ENCODE results near the gene PTPN23. TPM values are rescaled to one million over a fixed set of nuclear protein-coding genes. Genes with fewer than 3 reads are reported as not detected.
"Not testable (repeated sequence)": the region's sequence is repeated elsewhere in the genome, so short reads cannot be mapped to it uniquely, and the experiment has no call there.

PTPN23 gene
- polyA plus RNA-seq, 4 donors, result 10.3 to 34.3 (median 13.9) TPM

GRCh38 chr3:47440131-47440530 is 59.3 kb downstream of the PTPN23 start:
- Histone ChIP-seq H3K9me3 (ENCODE audit: control insufficient read depth in 2 of 2, insufficient read depth in 1 of 2, low read depth in 1 of 2, low read length in 1 of 2) (no peaks in the 10 kb centered on the region), H3K36me3 (ENCODE audit: control insufficient read depth in 3 of 3, insufficient read depth in 2 of 3, low read depth in 1 of 3, low read length in 3 of 3) (peaks cover 0 to 40% (median 11%) of the 10 kb centered on the region in 3 donors)
- FAIRE-seq, result no peak

GRCh38 chr3:47441796-47442551 is 61.2 kb downstream of the PTPN23 start:
- no peaks in the 10 kb centered on the region for H3K27me3 ChIP-seq (ENCODE audit: control insufficient read depth in 3 of 3, insufficient read depth in 3 of 3, low read length in 3 of 3)
- no peak overlapping the region for H3K4me3 ChIP-seq (ENCODE audit: low read depth in 1 of 3, low read length in 3 of 3)

More at GRCh38 chr3:47440131-47440530, 59.3 kb downstream of the PTPN23 start:
- Histone ChIP-seq H3K27ac (ENCODE audit: low read depth in 1 of 3, low read length in 2 of 3) (no peak overlapping the region), H3K4me1 (ENCODE audit: control insufficient read depth in 3 of 3, insufficient read depth in 2 of 3, low read depth in 1 of 3, low read length in 2 of 3) (peaks cover 0 to 39% (median 8%) of the 10 kb centered on the region in 3 donors), H3K4me3 (ENCODE audit: low read depth in 1 of 3, low read length in 3 of 3) (no peak overlapping the region), H3K27me3 (ENCODE audit: control insufficient read depth in 3 of 3, insufficient read depth in 3 of 3, low read length in 3 of 3) (no peaks in the 10 kb centered on the region)
- DNase-seq, result no peak

DNA sequence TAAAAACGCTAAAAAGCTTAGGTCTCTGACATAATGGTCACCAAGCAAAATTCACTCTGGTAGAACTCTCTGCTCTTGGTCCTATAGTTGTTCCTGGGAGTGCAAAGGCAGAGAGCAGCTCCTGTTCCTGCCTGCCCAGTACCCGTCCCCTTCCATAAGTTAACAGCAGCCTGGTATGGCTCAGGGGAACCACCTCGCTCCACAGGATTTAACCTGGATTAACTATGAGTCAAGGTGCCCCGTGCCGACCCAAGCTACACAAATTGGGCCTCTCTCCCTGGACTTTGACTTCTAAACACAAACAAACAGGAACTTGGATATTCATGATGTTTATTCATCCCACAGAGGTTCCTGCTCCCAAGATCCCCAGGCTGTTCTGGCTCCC is 62.8 kb downstream of the PTPN23 start:
- peaks cover 0 to 2% of the 10 kb centered on the region in 2 donors for H3K9me3 ChIP-seq (ENCODE audit: control insufficient read depth in 2 of 2, insufficient read depth in 1 of 2, low read depth in 1 of 2, low read length in 1 of 2)
- peak overlapping the region; percentile 90 to 96 (median 91) for H3K27ac ChIP-seq (ENCODE audit: low read depth in 1 of 3, low read length in 2 of 3)

More at GRCh38 chr3:47441796-47442551, 61.2 kb downstream of the PTPN23 start:
- FAIRE-seq, result no peak
- Histone ChIP-seq H3K9me3 (ENCODE audit: control insufficient read depth in 2 of 2, insufficient read depth in 1 of 2, low read depth in 1 of 2, low read length in 1 of 2) (no peaks in the 10 kb centered on the region), H3K27ac (ENCODE audit: low read depth in 1 of 3, low read length in 2 of 3) (peak overlapping the region; percentile 84 to 96 (median 91)), H3K4me1 (ENCODE audit: control insufficient read depth in 3 of 3, insufficient read depth in 2 of 3, low read depth in 1 of 3, low read length in 2 of 3) (peaks cover 0 to 33% (median 8%) of the 10 kb centered on the region in 3 donors), H3K36me3 (ENCODE audit: control insufficient read depth in 3 of 3, insufficient read depth in 2 of 3, low read depth in 1 of 3, low read length in 3 of 3) (peaks cover 0 to 33% (median 11%) of the 10 kb centered on the region in 3 donors)
- 11 to 64% (median 46%) methylated on average over 4 of the region's 4 CpGs for WGBS, 3 donors
- DNase-seq, result peak; percentile 88 to 98

GRCh38 chr3:47444103-47444502 is 63.3 kb downstream of the PTPN23 start:
- Histone ChIP-seq H3K36me3 (ENCODE audit: control insufficient read depth in 3 of 3, insufficient read depth in 2 of 3, low read depth in 1 of 3, low read length in 3 of 3) (peaks cover 0 to 27% (median 9%) of the 10 kb centered on the region in 3 donors), H3K9me3 (ENCODE audit: control insufficient read depth in 2 of 2, insufficient read depth in 1 of 2, low read depth in 1 of 2, low read length in 1 of 2) (peaks cover 0 to 2% of the 10 kb centered on the region in 2 donors), H3K27me3 (ENCODE audit: control insufficient read depth in 3 of 3, insufficient read depth in 3 of 3, low read length in 3 of 3) (no peaks in the 10 kb centered on the region), H3K27ac (ENCODE audit: low read depth in 1 of 3, low read length in 2 of 3) (peak overlapping the region; percentile 46 to 96 (median 91)), H3K4me1 (ENCODE audit: control insufficient read depth in 3 of 3, insufficient read depth in 2 of 3, low read depth in 1 of 3, low read length in 2 of 3) (peaks cover 2 to 33% (median 8%) of the 10 kb centered on the region in 3 donors), H3K4me3 (ENCODE audit: low read depth in 1 of 3, low read length in 3 of 3) (no peak overlapping the region)
- DNase-seq (no peak), FAIRE-seq (no peak)
- 84 to 91% (median 88%) methylated on average over 5 of the region's 5 CpGs for WGBS, 3 donors

More for the DNA sequence above, 62.8 kb downstream of the PTPN23 start:
- Histone ChIP-seq H3K4me3 (ENCODE audit: low read depth in 1 of 3, low read length in 3 of 3) (no peak overlapping the region), H3K4me1 (ENCODE audit: control insufficient read depth in 3 of 3, insufficient read depth in 2 of 3, low read depth in 1 of 3, low read length in 2 of 3) (peaks cover 0 to 33% (median 8%) of the 10 kb centered on the region in 3 donors), H3K27me3 (ENCODE audit: control insufficient read depth in 3 of 3, insufficient read depth in 3 of 3, low read length in 3 of 3) (no peaks in the 10 kb centered on the region), H3K36me3 (ENCODE audit: control insufficient read depth in 3 of 3, insufficient read depth in 2 of 3, low read depth in 1 of 3, low read length in 3 of 3) (peaks cover 0 to 30% (median 9%) of the 10 kb centered on the region in 3 donors)
- DNase-seq (peak; percentile 84 to 89), FAIRE-seq (no peak)
- WGBS, 3 donors, result 12 to 45% (median 34%) methylated on average over 5 of the region's 5 CpGs

GRCh38 chr3:47452453-47453215 is 71.8 kb downstream of the PTPN23 start:
- 94 to 97% (median 95%) methylated on average over 4 of the region's 4 CpGs for WGBS, 3 donors
- no peaks in the 10 kb centered on the region for H3K27me3 ChIP-seq (ENCODE audit: control insufficient read depth in 3 of 3, insufficient read depth in 3 of 3, low read length in 3 of 3)
- peaks cover 0 to under 1% (median 0%) of the 10 kb centered on the region in 3 donors for H3K36me3 ChIP-seq (ENCODE audit: control insufficient read depth in 3 of 3, insufficient read depth in 2 of 3, low read depth in 1 of 3, low read length in 3 of 3)
- FAIRE-seq, result no peak
- H3K4me1 ChIP-seq (ENCODE audit: control insufficient read depth in 3 of 3, insufficient read depth in 2 of 3, low read depth in 1 of 3, low read length in 2 of 3), result peaks cover 0 to 3% (median 0%) of the 10 kb centered on the region in 3 donors
- peaks cover 0 to 2% of the 10 kb centered on the region in 2 donors for H3K9me3 ChIP-seq (ENCODE audit: control insufficient read depth in 2 of 2, insufficient read depth in 1 of 2, low read depth in 1 of 2, low read length in 1 of 2)
- H3K4me3 ChIP-seq (ENCODE audit: low read depth in 1 of 3, low read length in 3 of 3), result no peak overlapping the region
- H3K27ac ChIP-seq (ENCODE audit: low read depth in 1 of 3, low read length in 2 of 3), result peak overlapping the region in 1 of 3 donors; percentile 24
- no peak for DNase-seq

DNA sequence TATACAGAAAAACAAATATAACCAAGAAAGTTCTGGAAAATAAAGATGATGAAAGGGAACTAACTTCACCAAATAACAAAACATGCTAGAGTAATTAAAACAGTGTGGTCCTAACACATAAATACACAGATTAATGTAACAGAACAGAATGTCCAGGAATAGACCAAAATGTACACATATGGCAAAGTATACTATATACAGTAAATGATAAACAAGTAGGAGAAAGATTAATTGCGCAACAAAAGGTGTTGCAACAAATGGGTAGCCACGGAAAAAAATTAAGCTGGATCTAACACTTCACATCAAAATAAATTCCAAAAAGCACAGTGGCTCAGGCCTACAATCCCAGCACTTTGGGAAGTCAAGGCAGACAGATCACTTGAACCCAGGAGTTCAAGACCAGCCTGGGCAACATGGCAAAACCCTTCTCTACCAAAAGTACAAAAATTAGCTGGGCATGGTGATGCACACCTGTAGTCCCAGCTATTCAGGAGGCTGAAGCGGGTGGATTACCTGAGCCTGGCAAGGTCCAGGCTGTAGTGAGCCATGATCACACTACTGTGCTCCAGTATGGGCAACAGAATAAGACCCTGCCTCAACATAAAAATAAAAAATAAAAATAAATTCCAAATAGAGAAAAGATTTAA is 75.1 kb downstream of the PTPN23 start:
- no peak for DNase-seq
- Histone ChIP-seq H3K4me1 (ENCODE audit: control insufficient read depth in 3 of 3, insufficient read depth in 2 of 3, low read depth in 1 of 3, low read length in 2 of 3) (no peaks in the 10 kb centered on the region), H3K27me3 (ENCODE audit: control insufficient read depth in 3 of 3, insufficient read depth in 3 of 3, low read length in 3 of 3) (no peaks in the 10 kb centered on the region), H3K36me3 (ENCODE audit: control insufficient read depth in 3 of 3, insufficient read depth in 2 of 3, low read depth in 1 of 3, low read length in 3 of 3) (peaks cover 0 to 8% (median 3%) of the 10 kb centered on the region in 3 donors), H3K4me3 (ENCODE audit: low read depth in 1 of 3, low read length in 3 of 3) (no peak overlapping the region), H3K9me3 (ENCODE audit: control insufficient read depth in 2 of 2, insufficient read depth in 1 of 2, low read depth in 1 of 2, low read length in 1 of 2) (peaks cover 0 to 12% of the 10 kb centered on the region in 2 donors), H3K27ac (ENCODE audit: low read depth in 1 of 3, low read length in 2 of 3) (peak overlapping the region in 1 of 3 donors; percentile 54)
- no peak for FAIRE-seq
- WGBS, 3 donors, result 73% methylated on average over 3 of the region's 3 CpGs

DNA sequence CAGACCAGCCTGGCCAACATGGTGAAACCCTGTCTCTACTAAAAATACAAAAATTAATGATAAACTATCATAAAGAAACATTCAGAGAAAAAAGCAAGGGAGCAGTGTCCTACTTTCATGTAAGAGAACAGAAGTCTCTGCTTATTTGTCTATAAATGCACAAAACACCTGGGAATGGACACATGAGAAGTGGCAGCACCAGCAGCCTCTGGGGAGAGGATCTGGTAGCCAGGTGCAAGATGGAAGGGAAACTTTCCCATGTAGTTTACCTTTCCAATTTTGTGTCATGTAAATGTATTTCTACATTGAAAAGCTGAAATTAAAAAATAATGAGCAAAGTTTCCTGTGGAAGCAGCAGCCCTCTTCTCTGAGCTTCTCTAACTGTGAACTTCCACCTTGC is 76.2 kb downstream of the PTPN23 start:
- no peak for DNase-seq
- peaks cover 0 to 12% of the 10 kb centered on the region in 2 donors for H3K9me3 ChIP-seq (ENCODE audit: control insufficient read depth in 2 of 2, insufficient read depth in 1 of 2, low read depth in 1 of 2, low read length in 1 of 2)
- no peak for FAIRE-seq
- no peaks in the 10 kb centered on the region for H3K4me1 ChIP-seq (ENCODE audit: control insufficient read depth in 3 of 3, insufficient read depth in 2 of 3, low read depth in 1 of 3, low read length in 2 of 3)
- H3K27me3 ChIP-seq (ENCODE audit: control insufficient read depth in 3 of 3, insufficient read depth in 3 of 3, low read length in 3 of 3), result no peaks in the 10 kb centered on the region
- H3K36me3 ChIP-seq (ENCODE audit: control insufficient read depth in 3 of 3, insufficient read depth in 2 of 3, low read depth in 1 of 3, low read length in 3 of 3), result peaks cover 0 to 9% (median 3%) of the 10 kb centered on the region in 3 donors
- no peak overlapping the region for H3K4me3 ChIP-seq (ENCODE audit: low read depth in 1 of 3, low read length in 3 of 3)
- no peak overlapping the region for H3K27ac ChIP-seq (ENCODE audit: low read depth in 1 of 3, low read length in 2 of 3)

DNA sequence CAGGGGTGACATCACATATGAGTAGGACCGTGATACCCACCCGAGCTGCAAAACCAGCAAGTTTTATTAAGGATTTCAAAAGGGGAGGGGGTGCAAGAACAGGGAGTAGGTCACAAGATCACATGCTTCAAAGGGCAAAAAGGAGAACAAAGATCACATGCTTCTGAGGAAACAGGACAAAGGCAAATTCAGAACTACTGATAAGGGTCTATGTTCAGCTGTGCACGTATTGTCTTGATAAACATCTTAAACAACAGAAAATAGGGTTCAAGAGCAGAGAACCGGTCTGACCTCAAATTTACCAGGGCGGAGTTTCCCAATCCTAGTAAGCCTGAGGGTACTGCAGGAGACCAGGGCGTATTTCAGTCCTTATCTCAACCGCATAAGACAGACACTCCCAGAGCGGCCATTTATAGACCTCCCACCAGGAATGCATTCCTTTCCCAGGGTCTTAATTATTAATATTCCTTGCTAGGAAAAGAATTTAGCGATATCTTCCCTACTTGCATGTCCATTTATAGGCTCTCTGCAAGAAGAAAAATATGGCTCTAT is 78.8 kb downstream of the PTPN23 start:
- H3K27ac ChIP-seq (ENCODE audit: low read depth in 1 of 3, low read length in 2 of 3); H3K27me3 ChIP-seq (ENCODE audit: control insufficient read depth in 3 of 3, insufficient read depth in 3 of 3, low read length in 3 of 3); H3K4me1 ChIP-seq (ENCODE audit: control insufficient read depth in 3 of 3, insufficient read depth in 2 of 3, low read depth in 1 of 3, low read length in 2 of 3); FAIRE-seq; DNase-seq; H3K36me3 ChIP-seq (ENCODE audit: control insufficient read depth in 3 of 3, insufficient read depth in 2 of 3, low read depth in 1 of 3, low read length in 3 of 3); H3K4me3 ChIP-seq (ENCODE audit: low read depth in 1 of 3, low read length in 3 of 3): not testable (repeated sequence)
- H3K9me3 ChIP-seq (ENCODE audit: control insufficient read depth in 2 of 2, insufficient read depth in 1 of 2, low read depth in 1 of 2, low read length in 1 of 2), result peaks cover 0 to 12% of the 10 kb centered on the region in 2 donors
- 78 to 84% (median 84%) methylated on average over 9 of the region's 9 CpGs for WGBS, 3 donors
